ELF-1 (cell line): ENCODE measurements around the gene EFL1.

Experiments used
- DNase-seq: peaks from one replicate; pipeline ENCODE4 v3.0.0-alpha.2; 2016; ENCODE audit warnings: low read depth, low spot score

The EFL1 gene

GRCh38 chr15:82081914-82082762, 180.4 kb downstream of the EFL1 start:
- DNase-seq = peak; percentile 55

- DNase-seq = no peak
These were observed 181.8 kb downstream of the EFL1 start for GRCh38 chr15:82080774-82081173.
